Fibroblast of skin of right quadriceps (primary cell): ENCODE results near the gene PGS1.

Experiments
- DNase-seq: peaks from one replicate; pipeline ENCODE4 v3.0.0-alpha.2; 2013

PGS1 gene

GRCh38 chr17:78364436-78365281 lies 13.8 kb upstream of the PGS1 start:
- no peak for DNase-seq

GRCh38 chr17:78365561-78366108 lies 12.8 kb upstream of the PGS1 start:
- DNase-seq: peak; percentile 84

- DNase-seq: no peak
Measured at GRCh38 chr17:78366109-78366848, 12.2 kb upstream of the PGS1 start.

DNA sequence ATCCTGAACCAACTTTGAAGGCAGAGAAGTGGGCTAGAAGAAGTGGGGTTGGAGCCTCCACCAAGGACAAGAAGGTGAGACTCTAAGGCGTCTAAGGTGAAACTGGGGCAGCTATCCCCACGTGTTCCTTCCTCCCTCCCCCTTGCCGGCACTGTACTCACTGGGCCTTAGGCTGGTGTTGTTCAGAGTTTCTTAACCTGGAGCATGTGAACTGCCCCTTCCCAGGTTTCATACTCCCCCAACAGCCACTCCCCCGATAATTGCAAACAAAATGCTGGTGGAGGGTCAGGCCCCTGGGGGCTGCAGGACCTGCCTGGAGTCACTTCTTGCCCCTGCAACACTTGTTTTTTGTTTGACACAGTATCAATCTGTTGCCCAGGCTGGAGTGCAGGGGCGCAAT lies 11.3 kb upstream of the PGS1 start:
- DNase-seq: no peak

DNA sequence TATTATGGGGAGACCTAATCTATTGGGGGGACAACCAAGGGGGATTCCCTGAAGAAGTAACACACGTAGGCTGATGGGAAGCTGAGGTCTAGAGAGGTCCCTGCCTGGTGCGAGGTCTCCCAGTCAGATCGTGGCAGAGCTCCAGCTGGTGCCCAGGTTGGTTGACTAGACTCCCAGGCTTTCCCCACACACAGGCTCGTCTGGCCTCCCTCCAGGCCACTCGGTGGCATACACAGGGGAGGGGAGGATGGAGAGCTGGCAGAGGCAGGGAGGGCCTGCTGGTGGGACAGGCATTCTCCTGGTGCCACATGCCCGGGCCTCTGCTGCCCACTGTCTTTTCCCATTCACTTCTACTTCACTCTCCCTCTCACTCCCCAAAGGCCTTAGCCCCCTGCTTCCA lies 10.1 kb upstream of the PGS1 start:
- no peak for DNase-seq

- DNase-seq: no peak
Measured at GRCh38 chr17:78368854-78369495, 9.5 kb upstream of the PGS1 start.

GRCh38 chr17:78369791-78370381 lies 8.6 kb upstream of the PGS1 start:
- no peak for DNase-seq

- DNase-seq: no peak
Measured at GRCh38 chr17:78371056-78371455, 7.4 kb upstream of the PGS1 start.

DNA sequence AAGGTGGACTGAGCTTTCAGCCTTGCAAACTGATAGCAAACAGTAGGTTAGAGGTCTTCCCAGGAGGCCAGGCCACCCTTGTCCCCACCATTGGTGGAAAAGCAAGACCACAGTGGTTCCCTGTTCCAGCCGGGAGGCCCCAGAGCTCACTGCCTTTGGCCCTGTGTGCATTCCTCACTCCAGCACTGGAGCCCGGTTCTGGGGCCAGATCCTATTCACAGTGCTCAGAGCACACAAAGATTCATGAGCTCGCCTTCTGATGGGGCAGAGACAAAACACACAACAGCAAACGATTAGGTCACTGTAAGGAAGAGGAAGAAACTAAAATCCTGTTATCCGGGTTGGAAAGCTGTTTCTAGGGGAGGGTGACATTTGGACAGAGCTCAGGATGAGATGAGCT lies 5.6 kb upstream of the PGS1 start:
- DNase-seq: no peak

- no peak for DNase-seq
Measured at GRCh38 chr17:78374189-78374588, 4.3 kb upstream of the PGS1 start.

GRCh38 chr17:78374631-78375274 lies 3.7 kb upstream of the PGS1 start:
- DNase-seq: peak; percentile 94

DNA sequence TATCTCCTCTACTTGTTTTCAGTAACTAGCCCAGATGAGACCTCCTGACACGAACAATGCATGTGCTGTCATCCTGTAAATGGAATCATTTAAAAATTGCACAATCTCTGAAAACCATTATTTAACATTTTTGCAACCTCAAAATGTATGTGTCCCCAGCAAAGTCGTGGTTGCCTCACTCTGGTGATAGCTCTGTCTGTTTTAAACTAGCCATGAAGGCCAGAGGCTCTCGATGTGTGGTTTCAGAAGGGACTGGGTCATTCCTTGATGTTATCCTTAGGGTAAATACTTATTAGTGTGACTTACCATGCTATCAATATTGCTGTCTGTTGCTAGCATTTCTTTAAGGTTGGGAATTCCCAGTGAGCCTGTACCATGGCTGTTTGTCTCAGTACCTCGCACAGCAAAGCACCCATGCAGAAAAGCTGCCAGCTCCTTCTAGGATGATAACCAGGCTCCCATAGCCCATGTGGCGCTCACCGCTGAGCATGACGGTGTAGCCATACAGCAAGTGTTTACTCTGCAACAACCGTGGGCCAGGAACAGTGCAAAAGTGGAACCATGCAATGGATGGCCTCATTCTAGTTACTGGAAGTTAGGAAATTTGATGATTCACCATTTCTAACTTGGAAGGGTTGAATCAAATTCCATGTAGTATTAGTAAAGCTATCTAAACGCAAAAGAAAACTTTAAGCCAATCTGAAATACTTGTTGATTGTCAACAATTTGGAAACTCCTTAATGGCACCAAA lies 2.9 kb upstream of the PGS1 start:
- DNase-seq: peak; percentile 96

- peak; percentile 74 for DNase-seq
Measured at GRCh38 chr17:78376161-78376560, 2.3 kb upstream of the PGS1 start.

DNA sequence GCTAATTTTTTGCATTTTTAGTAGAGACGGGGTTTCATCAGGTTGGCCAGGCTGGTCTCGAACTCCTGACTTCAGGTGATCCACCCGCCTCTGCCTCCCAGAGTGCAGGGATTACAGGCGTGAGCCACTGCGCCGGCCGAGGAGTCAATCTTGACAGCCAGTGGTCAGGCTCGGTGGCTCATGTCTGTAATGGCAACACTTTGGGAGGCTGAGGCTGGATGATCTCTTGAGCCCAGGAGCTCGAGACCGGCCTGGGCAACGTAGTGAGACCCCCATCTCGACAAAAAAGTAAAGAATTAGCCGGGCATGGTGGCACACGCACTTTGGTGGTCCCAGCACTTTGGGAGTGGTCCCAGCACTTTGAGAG lies 608 bp upstream of the PGS1 start:
- no peak for DNase-seq

DNA sequence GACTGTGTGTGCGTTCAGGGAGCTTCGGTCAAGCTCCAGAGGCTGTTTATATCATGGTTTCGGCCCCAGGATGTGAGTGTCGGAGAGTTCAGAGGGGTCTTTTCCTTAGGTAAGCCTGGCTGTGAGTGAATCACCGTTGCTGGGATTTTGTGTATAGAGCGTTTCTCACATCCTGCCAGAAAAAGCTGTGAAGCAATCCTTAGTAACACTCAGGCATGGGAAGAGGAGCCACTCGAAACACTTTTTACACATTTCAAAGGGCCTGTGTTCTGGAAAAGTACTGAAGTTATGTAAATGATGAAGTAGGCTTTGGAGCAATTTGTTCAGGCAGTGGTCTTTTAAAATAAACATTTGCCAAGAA lies 662 bp downstream of the PGS1 start:
- DNase-seq: peak; percentile 77

- DNase-seq: no peak
Measured at GRCh38 chr17:78380370-78380769, 1.9 kb downstream of the PGS1 start.

DNA sequence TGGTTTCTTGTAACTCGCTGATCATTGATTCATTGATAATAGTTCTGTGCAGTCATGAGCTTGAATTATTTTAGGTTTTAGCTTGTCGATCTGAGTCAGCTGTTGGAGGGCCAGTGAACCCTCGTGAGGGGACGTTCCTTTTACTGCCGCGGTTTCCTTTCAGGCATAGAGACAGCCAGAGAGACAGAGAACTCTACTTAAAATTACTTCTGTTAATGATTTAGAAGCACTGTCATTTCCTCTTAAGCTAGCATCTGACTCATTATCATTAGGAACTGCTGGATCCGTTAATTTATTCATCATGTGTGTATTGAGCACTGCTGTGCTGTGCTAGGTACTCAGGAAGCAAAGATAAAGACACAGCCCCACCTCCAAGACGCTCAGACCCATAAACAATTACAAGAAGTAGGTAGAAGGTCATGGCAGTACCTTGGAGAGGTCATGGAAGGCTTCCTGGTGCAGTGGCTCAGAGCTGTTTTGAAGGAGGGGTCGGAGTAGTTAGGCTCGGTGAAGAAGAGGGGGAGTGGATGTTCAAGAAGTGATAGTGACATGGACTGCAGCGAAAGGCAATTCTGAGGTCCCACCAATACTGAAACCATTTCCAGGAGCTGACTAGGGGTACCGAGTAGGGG lies 3.3 kb downstream of the PGS1 start:
- peak; percentile 84 for DNase-seq

- peak; percentile 95 for DNase-seq
Measured at GRCh38 chr17:78383725-78384471, 5.4 kb downstream of the PGS1 start.

DNA sequence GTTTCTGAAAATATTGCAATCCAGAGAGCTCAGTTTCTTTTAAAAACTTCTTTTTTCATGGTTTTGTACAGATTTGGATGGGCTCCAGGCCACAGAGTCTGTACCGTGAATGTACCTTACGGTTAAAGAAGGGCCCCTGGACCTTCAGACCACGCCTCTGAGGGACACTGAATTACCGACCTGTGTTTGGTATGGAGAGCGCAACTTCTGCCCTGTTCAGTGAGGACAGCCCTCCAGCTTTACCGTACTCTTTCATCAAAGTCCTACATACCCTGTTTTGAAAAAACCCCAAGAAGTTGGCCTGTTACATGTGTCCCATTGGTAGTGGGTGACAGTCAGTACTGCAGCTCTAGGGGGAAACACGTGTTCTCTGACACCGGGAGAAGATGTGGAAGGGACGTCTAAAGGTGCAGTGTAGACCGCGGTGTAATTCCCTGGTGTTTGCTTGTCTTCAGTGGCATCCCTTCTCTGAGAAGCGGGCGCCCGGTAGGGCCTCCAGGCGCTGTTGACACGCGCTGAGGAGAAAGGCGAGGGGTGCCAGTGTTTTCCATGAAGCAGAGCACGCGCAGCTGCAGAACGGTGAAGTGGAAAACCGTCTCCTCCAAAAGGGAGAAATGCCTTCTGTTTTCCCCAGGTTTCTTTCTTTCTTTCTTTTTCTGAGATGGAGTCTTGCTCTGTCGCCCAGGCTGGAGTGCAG lies 6.2 kb downstream of the PGS1 start:
- DNase-seq: no peak
